Activated CD4-positive, alpha-beta T cell treated with anti-CD3 and anti-CD28 coated beads, Interleukin-10, Interleukin-2, amounts not matched to agents 100 ng/mL and 50 ng/mL, durations not matched to agents 16 hours and 8 hours (primary cell): ENCODE measurements around the gene CAMTA1.
A peak's percentile ranks its signal among the peaks of the same experiment; 100 is the strongest.

Experiments used
- DNase-seq: peaks from one replicate; pipeline ENCODE4 v3.0.0-alpha.2; 2020

CAMTA1 gene

DNA sequence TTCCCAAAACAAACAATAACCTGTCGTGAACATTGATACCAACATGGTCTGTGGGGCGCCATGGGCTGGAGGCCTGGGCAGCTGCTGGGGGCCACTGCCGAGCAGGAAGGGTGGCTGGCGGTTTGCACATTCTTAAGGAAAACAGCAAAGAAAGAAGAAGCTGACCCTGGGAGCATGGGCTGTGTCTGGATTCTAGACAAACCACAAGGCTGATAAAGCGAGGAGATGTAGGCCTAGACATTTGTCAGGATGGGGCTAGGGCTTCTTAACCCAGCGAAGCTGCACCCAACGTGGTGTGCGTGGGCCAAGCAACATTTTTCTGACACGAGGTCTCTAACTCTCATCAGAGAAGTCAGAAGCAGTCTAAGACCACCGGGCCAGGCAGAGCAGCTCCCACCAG lies 663.7 kb downstream of the CAMTA1 start:
- no peak for DNase-seq

DNA sequence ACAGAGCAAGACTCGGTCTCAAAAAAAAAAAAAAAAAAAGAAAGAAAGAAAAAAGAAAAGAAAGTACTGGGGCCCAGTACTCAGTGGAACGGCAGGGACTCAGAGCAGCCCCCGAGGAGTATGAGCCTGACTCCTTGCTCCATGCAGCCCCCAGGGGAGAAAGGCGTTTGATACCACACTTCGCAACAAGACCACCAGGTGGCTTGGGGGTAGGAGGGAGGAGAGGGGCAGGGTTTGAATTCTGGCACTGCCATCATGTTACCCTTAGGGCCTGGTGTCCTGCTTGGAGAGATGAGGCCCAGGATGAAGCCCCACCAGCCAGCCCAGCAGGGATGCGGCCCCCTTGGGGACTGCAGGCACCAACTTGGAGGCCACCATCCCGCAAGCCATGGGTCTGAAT lies 664.5 kb downstream of the CAMTA1 start:
- no peak for DNase-seq

DNA sequence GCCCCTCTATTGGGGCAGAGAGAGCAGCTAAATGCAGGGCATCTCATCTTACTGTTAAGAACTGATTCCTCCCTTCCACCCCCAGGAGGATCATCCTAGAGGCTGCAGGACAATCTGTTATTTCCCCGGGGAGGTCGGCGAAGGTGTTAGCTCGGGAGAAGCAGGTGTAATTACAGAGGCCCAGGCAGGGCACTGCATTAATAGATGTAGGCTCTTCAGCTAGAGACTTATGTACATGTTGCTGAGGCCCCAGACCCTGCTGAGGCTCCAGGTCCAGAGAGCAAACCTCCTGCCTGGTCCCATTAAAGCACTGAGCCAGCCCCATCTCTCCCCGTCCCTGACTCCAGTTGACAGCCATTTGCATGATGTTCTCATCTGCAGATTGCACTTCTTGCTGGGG lies 665.6 kb downstream of the CAMTA1 start:
- DNase-seq = no peak

DNA sequence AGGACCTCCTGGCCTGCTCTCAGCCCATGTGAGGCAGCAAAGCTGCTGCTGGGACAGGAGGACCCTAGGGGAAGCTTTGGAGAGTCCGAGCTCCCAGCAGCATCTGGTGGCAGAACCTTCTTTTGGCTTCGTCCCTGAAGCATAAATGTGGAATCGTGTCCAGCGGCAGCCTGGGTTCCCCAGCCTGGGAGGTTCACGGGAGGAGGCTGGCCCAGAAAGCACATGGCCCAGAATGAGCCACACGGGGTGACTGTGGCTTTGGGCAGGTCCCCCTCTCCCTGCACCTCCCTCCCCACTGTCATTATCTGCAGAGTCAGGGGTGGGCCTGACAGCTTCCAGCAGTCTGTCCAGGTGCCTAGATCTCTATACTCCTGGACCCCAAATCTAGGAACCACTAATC lies 667.8 kb downstream of the CAMTA1 start:
- no peak for DNase-seq

DNA sequence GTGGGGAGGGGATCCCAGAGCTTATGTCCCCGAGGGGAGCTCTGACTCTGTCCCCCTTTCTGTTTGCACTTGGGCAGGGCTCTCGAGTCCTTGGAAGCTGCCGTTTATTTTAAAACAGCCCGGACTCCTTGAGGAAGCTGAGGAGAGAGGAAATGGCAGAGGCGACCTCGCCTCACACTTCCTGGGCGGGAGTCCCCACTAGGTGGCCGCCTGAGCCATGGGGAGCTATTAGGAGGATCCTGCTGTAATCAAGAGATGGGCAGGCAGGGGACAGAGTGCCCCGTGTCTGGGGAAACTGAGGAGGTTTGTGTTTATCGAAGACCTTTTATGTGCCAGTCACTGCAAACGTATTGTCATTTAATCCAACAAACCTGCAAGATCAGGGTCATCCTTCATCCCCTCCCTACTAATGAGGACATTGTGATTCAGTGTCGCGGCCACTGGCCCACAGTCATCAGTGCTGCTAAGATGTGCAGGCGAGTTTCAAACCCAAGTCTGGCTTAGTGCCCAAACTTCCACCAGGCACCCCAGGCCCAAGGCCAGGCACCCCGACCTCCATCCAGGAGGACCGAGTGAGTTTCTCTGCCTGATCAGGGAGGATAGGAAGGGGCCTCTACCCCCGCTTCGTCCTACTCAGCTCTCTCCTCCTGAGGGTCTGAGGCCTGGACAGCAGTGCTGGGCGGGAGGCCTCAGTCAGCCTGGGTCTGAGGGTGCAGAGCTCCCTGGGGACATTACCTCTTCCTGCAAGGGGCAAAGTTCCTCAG lies 669.0 kb downstream of the CAMTA1 start:
- DNase-seq = no peak

DNA sequence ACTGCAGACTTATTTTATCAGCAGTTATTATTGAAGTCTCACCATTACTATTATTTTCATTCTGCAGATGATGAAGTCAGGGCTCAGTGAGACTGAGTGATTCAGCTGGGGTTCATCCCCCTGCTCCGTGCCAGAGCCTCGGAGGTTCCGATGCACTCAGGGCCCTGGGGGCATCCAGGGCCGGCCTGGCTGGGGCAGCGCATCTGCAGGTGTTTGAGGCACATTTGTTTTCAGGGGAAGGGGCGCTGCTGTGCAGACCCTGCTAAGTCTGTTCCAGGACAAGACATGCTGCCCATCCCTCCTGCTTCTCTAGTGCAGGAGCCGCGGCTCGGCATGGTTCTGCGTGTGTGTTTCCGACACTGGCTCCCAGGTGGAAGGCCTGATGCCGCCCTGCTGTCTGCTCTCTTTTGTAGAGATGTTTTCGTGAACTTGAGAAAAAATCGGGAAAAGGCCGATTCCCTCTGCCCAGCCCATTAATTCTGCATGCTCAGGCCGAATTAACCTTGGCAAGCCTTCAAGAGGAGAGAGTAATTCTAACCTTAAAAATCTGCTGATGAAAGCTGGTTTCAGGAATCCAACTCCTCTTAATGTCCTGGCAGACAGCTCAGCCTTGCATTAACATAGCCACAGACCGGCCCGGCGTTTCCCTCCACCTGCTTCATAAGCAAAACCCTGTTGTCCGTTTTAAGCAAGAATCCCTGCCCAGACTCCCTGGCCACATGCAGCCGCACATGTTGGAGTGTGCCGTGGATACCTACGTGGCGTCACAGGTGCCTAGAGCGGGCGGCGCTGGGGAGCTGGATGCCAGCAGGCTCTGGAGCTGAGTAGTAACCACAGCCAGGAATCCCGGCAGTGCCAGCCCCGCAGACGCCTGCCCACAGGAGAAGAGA lies 669.9 kb downstream of the CAMTA1 start:
- no peak for DNase-seq

DNA sequence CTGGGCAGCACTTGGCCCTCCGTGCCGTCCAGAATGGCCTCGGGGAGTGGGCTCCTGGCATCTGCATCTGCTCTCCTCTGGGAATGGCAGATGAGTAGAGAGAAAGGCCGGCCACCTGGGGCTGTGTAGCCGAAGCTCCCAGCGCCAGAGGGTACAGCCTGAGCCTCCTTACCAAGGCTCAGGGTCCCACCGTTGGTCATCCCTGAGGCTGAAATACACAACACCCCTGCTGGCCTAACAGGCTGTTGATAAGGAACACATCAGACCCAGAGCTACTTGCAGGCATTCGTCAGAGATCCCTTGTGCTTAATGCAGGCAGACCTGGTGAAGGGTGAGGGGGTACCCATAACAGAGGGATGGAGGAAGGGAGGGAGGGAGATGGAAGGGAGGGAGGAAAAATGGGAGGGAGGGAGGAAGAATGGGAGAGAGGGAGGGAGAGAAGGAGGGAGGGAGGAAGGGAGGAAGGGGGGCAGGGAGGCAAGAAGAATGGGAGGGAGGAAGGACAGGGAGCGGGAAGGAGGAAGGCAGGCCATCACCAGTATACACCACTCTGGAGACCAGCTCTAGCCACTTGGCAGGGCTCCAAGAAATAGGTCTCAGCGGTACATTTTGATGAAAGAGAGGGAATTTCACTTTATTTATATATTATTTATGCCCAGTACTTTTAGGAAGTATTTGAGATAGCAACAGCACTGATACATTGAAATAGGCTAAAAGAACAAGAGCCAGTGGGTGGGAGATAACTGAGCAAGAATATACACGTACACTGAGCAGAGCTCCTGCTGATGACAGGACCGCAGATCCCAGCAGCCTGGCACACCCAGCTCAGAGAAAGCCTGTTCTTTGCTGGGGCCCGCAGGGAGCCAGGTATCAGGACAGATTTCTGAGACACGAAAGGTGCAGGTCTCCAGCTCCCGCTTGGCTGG lies 670.8 kb downstream of the CAMTA1 start:
- DNase-seq = no peak

DNA sequence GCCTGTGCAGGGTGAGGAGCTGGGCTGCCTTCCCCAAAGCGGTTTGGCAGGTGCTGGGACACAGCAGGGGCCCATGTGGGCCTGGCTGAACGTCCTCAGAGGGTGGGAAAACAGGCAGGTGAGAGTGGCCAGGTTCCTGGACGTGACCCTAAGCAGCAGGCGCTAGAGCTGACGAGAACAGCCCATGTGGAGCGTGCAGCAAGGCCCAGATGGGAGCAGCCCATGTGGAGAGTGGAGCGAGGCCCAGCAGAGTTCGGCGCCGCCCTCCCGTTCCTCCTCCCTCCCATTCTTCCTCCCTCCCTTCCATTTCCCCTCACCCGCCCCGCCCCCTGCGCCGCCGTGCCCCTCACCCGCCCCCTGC lies 671.4 kb downstream of the CAMTA1 start:
- DNase-seq = no peak

DNA sequence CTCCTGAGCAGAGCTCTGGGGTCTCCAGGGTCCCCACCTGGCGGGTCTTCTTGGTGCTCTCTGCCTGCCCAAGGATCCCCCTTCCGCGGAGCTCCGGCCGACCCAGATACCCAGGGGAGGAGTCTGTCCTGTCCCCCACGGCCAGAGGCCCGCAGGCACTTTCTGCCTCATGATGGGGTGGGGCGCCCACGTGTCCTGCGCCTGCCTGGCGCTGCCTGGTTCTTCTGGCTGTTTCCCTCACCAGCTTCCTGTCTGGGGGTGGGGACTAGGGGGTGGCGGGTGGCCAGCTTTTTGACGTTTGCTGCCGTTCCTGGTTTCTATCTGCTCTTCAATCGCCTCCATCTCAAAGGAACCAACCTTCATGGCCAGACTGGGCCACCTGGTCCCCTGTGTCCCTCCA lies 672.6 kb downstream of the CAMTA1 start:
- DNase-seq = no peak

DNA sequence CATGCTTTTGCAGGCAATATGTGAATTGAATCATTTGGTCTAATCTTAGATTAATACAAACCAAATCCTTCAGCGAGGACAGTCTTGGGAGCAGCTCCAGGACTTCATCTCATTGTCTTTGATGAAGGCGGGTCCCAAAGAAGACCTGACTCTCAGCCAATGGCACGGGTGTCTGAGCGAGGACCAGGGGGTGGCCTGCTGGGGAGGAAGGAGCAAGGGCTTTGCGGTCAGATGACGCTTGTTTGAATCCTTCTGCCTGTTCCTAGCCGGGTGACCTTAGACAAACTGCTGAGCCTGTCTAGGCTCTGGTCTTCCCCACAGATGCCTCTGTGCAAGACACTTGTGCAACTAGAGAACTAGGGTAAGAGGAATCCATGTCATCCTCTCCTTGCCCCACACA lies 673.7 kb downstream of the CAMTA1 start:
- no peak for DNase-seq

DNA sequence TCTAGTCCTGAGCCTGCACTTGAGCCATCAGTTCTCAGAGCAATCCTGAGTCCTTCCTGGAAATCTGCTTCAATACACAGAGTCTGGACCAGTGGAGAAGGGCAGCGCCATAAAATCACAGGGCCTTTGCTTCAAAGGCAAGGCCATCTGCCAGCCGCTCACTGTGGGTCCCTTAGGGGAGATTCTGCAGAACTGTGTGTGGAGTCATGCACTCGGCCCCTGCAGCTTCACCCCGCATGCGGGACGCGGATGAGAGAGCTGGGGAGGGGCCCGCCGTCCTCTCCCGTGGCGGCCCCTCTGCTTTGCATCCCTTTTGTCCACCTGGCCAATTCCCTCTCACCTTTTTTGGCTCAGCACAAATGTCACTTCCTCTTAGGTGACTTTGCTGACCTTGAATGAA lies 674.7 kb downstream of the CAMTA1 start:
- DNase-seq = no peak

DNA sequence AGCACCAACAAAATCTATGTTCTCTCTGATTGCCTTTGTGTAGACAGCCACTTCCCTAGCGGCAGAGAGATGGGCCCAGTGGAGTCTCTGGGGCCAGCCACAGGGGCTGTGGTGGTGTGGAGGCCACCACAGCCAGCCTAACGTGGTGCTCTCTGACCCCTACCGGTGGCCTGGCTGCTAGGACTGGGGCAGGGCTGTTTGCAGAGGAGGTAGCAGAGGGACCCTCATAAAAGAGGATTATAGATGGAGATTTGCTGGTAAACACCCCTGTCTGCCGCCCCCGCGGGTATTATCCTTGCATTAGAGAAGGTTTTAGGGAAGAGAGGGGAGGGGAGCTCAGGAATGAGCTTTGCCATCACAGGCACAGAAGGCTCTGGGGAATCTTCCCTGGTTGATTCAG lies 675.6 kb downstream of the CAMTA1 start:
- no peak for DNase-seq

DNA sequence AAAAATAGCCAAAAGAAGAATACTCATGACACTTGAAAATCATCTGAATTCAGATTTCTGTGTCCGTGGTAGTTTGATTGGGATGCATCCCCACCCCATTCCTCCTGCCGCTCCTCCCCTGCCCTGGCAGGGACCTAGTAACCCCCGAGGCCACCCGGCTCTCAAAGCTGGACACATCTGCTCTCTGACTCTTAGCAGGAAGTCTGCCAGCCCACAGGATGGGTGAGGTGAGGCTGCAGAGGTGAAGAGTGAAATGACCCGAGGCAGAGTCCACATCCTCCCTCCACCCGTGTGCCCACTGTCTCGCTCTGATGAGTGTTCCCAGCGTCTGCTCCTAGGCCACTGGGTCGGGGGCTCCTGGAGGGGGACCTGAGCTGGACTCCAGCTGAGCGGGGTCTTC lies 677.4 kb downstream of the CAMTA1 start:
- no peak for DNase-seq

DNA sequence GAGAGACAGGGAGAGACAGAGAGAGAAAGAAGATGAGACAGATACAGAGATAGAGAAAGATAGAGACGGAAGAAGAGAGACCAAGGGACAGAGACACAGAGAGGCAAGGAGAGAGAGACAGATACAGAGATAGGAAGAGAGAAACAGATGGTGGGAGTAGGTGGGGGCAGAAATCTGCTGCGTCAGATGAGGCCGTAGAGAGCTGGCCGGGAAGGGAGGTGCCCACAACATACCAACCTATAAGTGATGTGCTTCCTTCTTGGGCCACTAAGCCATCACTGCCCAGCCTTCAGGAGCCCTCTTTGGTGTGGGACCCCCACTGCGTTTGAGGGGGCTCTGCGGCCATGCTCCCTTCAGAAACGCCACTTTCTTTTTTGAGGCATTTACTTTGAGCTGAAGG lies 678.3 kb downstream of the CAMTA1 start:
- DNase-seq = no peak

DNA sequence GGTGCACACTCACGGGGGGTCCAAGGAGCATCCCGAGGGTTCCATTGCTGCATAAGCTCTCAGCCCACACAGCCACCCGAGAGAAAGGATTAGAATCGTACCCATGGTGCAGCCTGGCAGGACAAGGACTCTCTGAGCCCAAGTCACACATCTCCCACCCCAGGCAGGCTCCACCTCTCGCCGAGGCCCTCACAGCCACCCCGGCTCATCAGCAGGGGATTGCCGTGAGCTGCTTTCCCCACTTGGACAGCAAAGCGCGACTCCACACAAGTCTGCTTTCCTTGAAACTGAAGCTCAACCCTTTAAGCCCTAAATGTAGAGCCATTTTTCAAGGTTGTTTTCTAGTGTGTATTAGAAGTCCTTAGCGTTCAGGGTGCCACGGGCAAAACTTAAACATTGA lies 679.5 kb downstream of the CAMTA1 start:
- no peak for DNase-seq

DNA sequence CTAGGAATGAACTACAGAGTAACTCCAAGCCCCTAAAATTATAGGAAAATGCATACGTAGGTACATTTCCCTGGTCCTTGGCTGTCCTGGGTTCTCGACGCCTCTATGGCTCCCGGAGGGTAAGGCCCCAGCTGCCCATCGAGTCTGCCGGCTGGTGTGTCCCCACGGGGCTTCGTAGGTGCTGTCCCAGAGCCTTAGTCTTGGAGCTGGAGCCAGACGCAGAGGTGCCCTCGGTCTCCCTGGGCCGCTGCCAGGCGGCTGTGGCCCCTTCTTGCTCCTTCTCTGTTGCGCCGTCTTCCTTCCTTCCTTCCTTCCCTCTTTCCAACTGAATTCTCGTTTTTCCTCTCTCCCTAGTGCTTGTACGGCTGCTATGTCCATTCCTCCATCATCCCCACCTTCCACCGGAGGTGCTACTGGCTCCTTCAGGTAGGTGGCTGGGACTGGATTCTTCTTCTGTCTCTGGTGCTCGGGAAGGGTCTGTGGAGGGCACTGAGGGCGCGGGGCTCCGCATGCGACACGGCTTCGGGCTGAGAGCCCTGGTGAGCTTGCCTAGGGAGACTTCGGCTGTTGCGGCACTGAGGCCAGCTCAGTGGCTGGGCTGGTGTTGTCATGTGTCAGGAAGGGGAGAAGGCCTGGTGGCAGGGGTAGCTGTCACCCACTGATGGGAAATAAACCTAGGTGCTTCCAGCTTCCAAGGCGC lies 682.4 kb downstream of the CAMTA1 start:
- no peak for DNase-seq

DNA sequence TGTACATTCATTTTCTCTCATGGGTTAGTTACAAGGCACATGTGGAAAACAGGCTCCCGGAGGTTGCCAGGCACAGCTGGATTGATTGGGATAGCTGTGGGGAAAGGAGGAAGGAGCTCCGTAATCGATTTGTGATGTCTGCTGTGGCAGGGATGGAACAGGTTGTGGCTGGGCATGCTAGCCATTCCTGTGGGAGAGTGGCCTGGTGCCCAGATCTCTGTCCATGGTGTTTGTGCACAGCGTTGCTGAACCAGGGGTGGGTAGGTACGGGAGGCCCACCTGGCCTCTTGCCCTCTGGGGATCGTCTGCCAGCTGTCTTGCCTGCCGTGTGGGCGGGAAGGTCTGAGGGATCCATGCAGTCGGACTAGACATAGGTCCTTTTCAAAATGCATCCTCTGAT lies 683.0 kb downstream of the CAMTA1 start:
- DNase-seq = no peak

DNA sequence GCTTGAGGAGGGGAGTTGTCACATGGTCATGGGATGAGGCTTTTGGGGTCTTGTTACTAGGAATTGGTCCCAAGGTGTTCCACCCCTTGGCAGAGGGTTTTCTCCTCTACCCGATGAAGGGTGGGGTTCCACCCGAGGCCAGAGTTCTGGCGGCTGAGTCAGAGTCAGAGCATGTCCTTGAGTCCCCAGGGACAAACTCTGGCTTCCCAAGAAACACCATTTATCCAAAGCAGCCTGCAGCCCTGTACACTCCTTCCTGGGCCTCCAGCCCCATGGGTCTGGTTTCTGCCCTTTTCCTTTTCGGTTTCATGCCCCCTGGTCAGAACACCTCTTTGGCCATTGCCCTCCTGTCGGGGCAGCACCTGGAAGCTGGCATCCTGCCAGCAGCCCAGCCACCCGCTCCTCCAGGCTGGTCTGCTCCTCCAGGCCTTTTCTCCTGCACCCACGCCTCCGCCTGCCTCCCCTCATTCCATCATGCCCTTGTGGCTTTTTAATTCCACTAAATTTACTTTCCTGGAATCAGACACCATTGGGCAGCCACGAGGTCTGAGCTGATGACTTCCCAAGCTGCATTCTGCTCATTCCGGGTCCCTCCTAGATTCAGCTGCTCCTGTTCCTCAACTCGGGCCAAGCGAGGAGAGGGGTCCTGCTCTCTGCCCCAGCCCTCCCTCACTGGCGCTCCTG lies 684.1 kb downstream of the CAMTA1 start:
- DNase-seq = no peak

DNA sequence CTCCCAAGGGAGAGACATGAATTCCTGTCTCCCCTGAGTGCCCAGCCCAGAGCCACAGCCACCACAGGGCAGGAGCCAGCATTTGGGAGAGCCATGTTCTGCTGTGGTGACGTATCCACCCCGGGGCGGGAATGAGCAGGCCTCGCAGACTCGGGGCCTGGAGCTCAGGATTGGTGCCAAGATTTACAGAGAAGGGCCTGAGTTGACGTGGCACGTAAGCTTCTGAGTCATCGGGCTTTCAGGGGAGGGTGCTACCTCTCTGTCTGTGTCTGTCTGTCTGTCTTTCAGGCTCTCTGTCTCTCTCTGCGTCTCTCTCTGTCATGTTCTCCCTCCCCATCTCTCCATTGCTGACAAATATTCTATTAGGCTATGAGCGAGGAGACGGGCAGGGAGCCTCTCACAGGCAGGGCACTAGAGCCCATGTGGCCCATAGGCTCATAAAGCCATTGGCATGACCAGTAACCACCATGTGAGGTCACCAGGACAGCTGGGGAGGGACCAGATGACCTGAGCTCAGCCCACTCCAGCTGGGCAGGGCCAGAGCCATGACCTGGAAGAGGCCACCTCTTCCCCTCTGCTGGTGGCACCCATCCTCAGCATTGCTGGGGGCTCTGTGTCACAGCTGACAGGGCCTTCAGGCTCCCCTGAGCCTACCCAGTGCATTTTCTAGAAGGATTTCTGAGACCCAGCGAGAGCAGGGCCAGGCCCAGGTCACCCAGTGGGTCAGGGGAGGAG lies 685.8 kb downstream of the CAMTA1 start:
- peak; percentile 60 for DNase-seq

DNA sequence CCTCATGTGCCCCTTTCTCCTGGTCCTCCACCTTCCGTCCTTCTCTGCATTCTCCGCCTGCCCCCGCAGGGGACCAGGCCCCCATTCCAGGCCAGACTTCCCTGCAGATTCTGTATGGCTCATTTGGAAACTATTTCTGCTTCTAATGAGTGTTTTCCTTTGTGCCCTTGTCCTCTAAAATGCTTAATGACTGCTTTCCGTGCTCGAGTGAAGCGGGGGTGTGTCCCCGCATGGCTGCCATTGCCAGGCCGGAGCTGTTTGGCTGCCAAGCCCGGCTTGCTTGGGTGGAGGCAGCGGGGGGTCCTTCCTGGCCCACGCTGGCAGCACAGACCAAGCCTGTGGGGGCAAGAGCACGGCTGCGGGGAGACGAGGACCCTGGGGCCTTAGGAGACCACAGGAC lies 686.6 kb downstream of the CAMTA1 start:
- no peak for DNase-seq
